WI38 (cell line): ENCODE results near the gene FGD4.

Experiments
- H3K4me3 ChIP-seq: 2 replicates; pipeline ENCODE4 v1.5.1; 2011; ENCODE audit warnings: low read depth, mild to moderate bottlenecking, control low read depth, low read length
- CTCF ChIP-seq: IDR thresholded peaks from 2 replicates; pipeline ENCODE4 v1.5.1; 2012; ENCODE audit warnings: low read depth, mild to moderate bottlenecking, control low read depth, low read length

The FGD4 gene

DNA sequence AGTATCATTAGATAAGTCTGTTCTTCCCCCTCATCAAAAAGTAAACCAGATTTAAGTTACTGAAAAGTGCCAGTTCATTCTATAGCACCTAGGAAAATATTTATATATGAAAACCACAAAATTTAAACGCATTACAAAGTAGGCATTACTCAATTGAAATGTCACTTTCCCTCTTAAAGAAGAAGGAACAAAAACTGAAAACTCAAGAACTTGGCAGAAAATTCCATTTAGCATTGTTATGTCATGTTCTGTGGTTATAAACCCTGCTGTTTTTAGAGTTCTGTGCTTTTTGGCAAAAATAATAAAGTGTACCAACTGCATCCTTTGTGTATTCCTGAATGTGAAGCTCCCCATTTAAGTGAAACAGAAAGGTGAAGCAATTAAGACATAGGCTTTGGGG lies 3.6 kb downstream of the FGD4 start:
- no peak for TF ChIP-seq CTCF
- no peak overlapping the region for H3K4me3 ChIP-seq

- H3K4me3 ChIP-seq, result no peak overlapping the region
- TF ChIP-seq CTCF, result no peak
Observed at GRCh38 chr12:32407795-32408194, 8.4 kb downstream of the FGD4 start.

DNA sequence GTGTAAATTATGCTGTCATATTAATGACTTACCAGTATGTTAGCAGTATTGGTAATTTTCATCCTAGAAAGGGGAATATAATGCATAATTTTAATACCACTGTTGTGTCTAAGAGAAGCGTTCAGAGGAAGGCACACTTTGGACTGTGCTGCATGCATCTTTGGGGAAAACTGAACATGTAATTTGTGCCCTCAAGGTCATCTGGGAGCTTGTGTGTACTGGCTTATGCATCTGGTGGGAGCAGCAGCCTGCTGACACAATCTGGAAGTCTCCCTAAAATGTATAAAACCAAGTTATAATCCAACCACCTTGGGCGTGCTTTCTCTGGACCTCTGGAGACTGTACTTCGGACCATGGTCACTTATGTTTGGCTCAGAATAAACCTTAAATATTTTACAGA lies 14.1 kb downstream of the FGD4 start:
- no peak overlapping the region for H3K4me3 ChIP-seq
- no peak for TF ChIP-seq CTCF

- no peak for TF ChIP-seq CTCF
- no peak overlapping the region for H3K4me3 ChIP-seq
Observed at GRCh38 chr12:32418221-32418620, 18.9 kb downstream of the FGD4 start.

GRCh38 chr12:32418903-32419519 lies 19.7 kb downstream of the FGD4 start:
- TF ChIP-seq CTCF, result no peak

GRCh38 chr12:32419520-32419960 lies 20.2 kb downstream of the FGD4 start:
- no peak overlapping the region for H3K4me3 ChIP-seq
- no peak for TF ChIP-seq CTCF

More at GRCh38 chr12:32418903-32419519, 19.7 kb downstream of the FGD4 start:
- H3K4me3 ChIP-seq, result no peak overlapping the region

DNA sequence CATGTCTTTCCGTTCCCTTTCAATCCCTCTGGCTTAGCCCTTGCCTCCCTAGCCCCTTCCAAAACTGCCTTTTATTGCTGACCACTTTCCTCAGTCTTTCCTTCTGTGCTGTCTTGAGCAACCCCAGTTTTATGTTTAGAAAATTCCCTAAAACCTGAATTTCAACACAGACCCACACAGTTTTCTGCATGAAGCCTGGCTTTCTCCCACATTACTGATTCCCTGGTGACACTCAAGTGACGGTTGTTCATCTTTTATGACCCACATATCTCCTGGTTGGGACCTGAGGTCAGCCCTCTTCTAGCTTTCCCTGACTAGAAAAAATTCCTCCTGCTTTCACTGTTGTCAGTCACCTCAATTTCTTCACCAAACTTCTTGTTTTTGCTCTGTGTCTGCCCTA lies 21.0 kb downstream of the FGD4 start:
- no peak overlapping the region for H3K4me3 ChIP-seq
- TF ChIP-seq CTCF, result no peak
